CD4-positive, alpha-beta T cell treated with Interleukin-4 for 1 hour (primary cell): ENCODE measurements around the gene LRRC27.
"Not testable (repeated sequence)": the region's sequence is repeated elsewhere in the genome, so short reads cannot be mapped to it uniquely, and the experiment has no call there.

Experiments
- DNase-seq, 2 donors: peaks; one replicate each; pipeline ENCODE4 v3.0.0-alpha.2; 2020 to 2022

Gene LRRC27

GRCh38 chr10:132301371-132302330, 30.3 kb upstream of the LRRC27 start:
- no peak for DNase-seq

GRCh38 chr10:132302421-132303310, 29.3 kb upstream of the LRRC27 start:
- no peak for DNase-seq

- DNase-seq, result no peak
Observed at GRCh38 chr10:132303361-132304115, 28.5 kb upstream of the LRRC27 start.

- no peak for DNase-seq
Observed at GRCh38 chr10:132304756-132305509, 27.1 kb upstream of the LRRC27 start.

- DNase-seq, result no peak
Observed at GRCh38 chr10:132305654-132306342, 26.2 kb upstream of the LRRC27 start.

- DNase-seq, result no peak
Observed at GRCh38 chr10:132306343-132306685, 25.7 kb upstream of the LRRC27 start.

- peak; percentile 20 to 43 for DNase-seq
Observed at GRCh38 chr10:132306864-132307751, 24.9 kb upstream of the LRRC27 start.

- peak; percentile 92 to 93 for DNase-seq
Observed at GRCh38 chr10:132307823-132308586, 24.0 kb upstream of the LRRC27 start, which contains the start of gene STK32C. STK32C (minus strand) TSS chr10:132307950; CDS start chr10:132307833, 117 bp downstream.

- no peak for DNase-seq
Observed at GRCh38 chr10:132308587-132309470, 23.2 kb upstream of the LRRC27 start.

GRCh38 chr10:132309471-132309865, 22.5 kb upstream of the LRRC27 start:
- DNase-seq, result no peak

- no peak for DNase-seq
Observed at GRCh38 chr10:132309879-132310591, 22.0 kb upstream of the LRRC27 start.

GRCh38 chr10:132310701-132311337, 21.2 kb upstream of the LRRC27 start:
- no peak for DNase-seq

GRCh38 chr10:132311338-132311939, 20.6 kb upstream of the LRRC27 start:
- DNase-seq, result no peak

- no peak for DNase-seq
Observed at GRCh38 chr10:132313305-132313704, 18.7 kb upstream of the LRRC27 start.

- DNase-seq, result no peak
Observed at GRCh38 chr10:132313865-132314264, 18.1 kb upstream of the LRRC27 start.

GRCh38 chr10:132314336-132314735, 17.7 kb upstream of the LRRC27 start:
- no peak for DNase-seq

GRCh38 chr10:132314881-132315280, 17.1 kb upstream of the LRRC27 start:
- DNase-seq, result not testable (repeated sequence)
